DND-41 (cell line): ENCODE data around the gene PTCD2.
A peak's percentile ranks its signal among the peaks of the same experiment; 100 is the strongest.

Source experiments
- ATAC-seq: fragments of 200-7000 bp; cut with Tn5 transposase; 3 replicates; pipeline ENCODE4 v1.9.1; 2021; ENCODE audit warnings: low read depth; ENCODE audit not compliant: insufficient read depth
- DNase-seq: peaks from one replicate; pipeline ENCODE4 v3.0.0-alpha.2; 2020
- H2AFZ ChIP-seq: 2 replicates; pipeline ENCODE4 v1.6.0; 2012; ENCODE audit warnings: low read depth, low read length
- H3K27ac ChIP-seq: 2 replicates; pipeline ENCODE4 v1.5.1; 2012; ENCODE audit warnings: low read length, inconsistent platforms
- H3K27me3 ChIP-seq: fragments of 200-600 bp; sonication (generic); 2 replicates; pipeline ENCODE4 v1.6.0; 2012; ENCODE audit warnings: low read length, mild to moderate bottlenecking, inconsistent platforms; ENCODE audit not compliant: insufficient read depth, poor library complexity
- H3K36me3 ChIP-seq: 2 replicates; pipeline ENCODE4 v1.5.1; 2012; ENCODE audit warnings: low read length, inconsistent platforms; ENCODE audit not compliant: insufficient read depth
- H3K4me1 ChIP-seq: 2 replicates; pipeline ENCODE4 v1.5.1; 2012; ENCODE audit warnings: mild to moderate bottlenecking, low read length; ENCODE audit not compliant: insufficient read depth
- H3K4me2 ChIP-seq: 2 replicates; pipeline ENCODE4 v1.6.0; 2012; ENCODE audit warnings: mild to moderate bottlenecking, moderate library complexity, low read length, inconsistent platforms; ENCODE audit not compliant: insufficient read depth
- H3K4me3 ChIP-seq, 2 experiments: fragments of 200-600 bp in 1 of 2; shearing (Covaris generic) in 1 of 2; 2 replicates each; pipeline ENCODE4 v1.5.1; 2012 to 2016; ENCODE audit warnings: inconsistent platforms in 2 of 2, low read length in 2 of 2, mild to moderate bottlenecking in 2 of 2, low read depth in 1 of 2, moderate library complexity in 1 of 2
- H3K79me2 ChIP-seq: 2 replicates; pipeline ENCODE4 v1.6.0; 2012; ENCODE audit warnings: low read length, inconsistent platforms; ENCODE audit not compliant: insufficient read depth
- H3K9ac ChIP-seq: 2 replicates; pipeline ENCODE4 v1.6.0; 2012; ENCODE audit warnings: low read depth, mild to moderate bottlenecking, inconsistent platforms, low read length, moderate library complexity
- H3K9me3 ChIP-seq: 2 replicates; pipeline ENCODE4 v1.5.1; 2012; ENCODE audit warnings: low read length, moderate library complexity, mild to moderate bottlenecking, inconsistent platforms; ENCODE audit not compliant: insufficient read depth, severe bottlenecking
- H4K20me1 ChIP-seq: 2 replicates; pipeline ENCODE4 v1.6.0; 2012; ENCODE audit warnings: low read length; ENCODE audit not compliant: insufficient read depth
- EZH2 ChIP-seq: IDR thresholded peaks from 3 replicates; pipeline ENCODE4 v1.6.1; 2012; ENCODE audit warnings: borderline replicate concordance, low read depth, mild to moderate bottlenecking, moderate library complexity, low read length, inconsistent platforms; ENCODE audit not compliant: severe bottlenecking
- TF ChIP-seq, protein P1 (sequence below): IDR thresholded peaks from 2 replicates; pipeline ENCODE4 v1.5.1; 2012; ENCODE audit warnings: borderline replicate concordance, low read length, moderate library complexity, mild to moderate bottlenecking; ENCODE audit not compliant: poor library complexity, severe bottlenecking; ENCODE audit errors: extremely low read depth

The PTCD2 gene

GRCh38 chr5:72355706-72356299 is 35.6 kb downstream of the PTCD2 start:
- ATAC-seq (no peak), DNase-seq (no peak)
- Histone ChIP-seq H3K36me3 (peaks cover 23% of the 10 kb centered on the region; the same call in 1 of the 2 replicates), H3K4me3 (no peak overlapping the region), H4K20me1 (no peaks in the 10 kb centered on the region), H3K9me3 (no peaks in the 10 kb centered on the region), H2AFZ (no peak overlapping the region), H3K4me2 (no peak overlapping the region), H3K9ac (no peak overlapping the region), H3K4me1 (no peaks in the 10 kb centered on the region), H3K27ac (no peak overlapping the region), H3K79me2 (no peaks in the 10 kb centered on the region), H3K27me3 (no peaks in the 10 kb centered on the region)
- TF ChIP-seq EZH2 = no peak
- TF ChIP-seq, protein P1, sequence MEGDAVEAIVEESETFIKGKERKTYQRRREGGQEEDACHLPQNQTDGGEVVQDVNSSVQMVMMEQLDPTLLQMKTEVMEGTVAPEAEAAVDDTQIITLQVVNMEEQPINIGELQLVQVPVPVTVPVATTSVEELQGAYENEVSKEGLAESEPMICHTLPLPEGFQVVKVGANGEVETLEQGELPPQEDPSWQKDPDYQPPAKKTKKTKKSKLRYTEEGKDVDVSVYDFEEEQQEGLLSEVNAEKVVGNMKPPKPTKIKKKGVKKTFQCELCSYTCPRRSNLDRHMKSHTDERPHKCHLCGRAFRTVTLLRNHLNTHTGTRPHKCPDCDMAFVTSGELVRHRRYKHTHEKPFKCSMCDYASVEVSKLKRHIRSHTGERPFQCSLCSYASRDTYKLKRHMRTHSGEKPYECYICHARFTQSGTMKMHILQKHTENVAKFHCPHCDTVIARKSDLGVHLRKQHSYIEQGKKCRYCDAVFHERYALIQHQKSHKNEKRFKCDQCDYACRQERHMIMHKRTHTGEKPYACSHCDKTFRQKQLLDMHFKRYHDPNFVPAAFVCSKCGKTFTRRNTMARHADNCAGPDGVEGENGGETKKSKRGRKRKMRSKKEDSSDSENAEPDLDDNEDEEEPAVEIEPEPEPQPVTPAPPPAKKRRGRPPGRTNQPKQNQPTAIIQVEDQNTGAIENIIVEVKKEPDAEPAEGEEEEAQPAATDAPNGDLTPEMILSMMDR = peak; percentile 38

DNA sequence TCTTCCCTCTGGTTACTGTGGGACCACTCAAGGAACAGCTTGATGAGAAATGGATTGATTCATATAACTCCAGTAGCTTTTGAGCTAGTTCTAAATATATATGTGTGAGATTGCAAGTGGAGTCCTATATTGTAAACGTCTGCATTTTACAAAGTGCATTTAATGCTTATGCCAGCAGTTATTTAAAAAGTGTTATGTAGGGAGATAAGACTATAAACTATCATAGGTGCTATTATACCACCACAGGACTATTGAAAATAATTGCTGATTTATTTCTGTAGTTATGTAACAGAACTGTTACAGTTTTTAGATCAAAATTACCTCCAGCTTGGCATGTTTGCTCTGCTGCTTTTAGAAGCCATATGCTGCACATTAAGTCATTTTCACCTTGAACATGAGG is 36.2 kb downstream of the PTCD2 start:
- H3K9ac ChIP-seq = no peak overlapping the region
- H3K4me3 ChIP-seq = no peak overlapping the region
- H3K4me2 ChIP-seq = no peak overlapping the region
- H3K27me3 ChIP-seq = no peaks in the 10 kb centered on the region
- TF ChIP-seq, protein P1 = no peak
- no peak for TF ChIP-seq EZH2
- no peaks in the 10 kb centered on the region for H4K20me1 ChIP-seq
- no peaks in the 10 kb centered on the region for H3K4me1 ChIP-seq
- H3K9me3 ChIP-seq = no peaks in the 10 kb centered on the region
- ATAC-seq (no peak), DNase-seq (no peak)
- H2AFZ ChIP-seq = no peak overlapping the region
- peaks cover 27% of the 10 kb centered on the region; the same call in 1 of the 2 replicates for H3K36me3 ChIP-seq
- H3K27ac ChIP-seq = no peak overlapping the region
- H3K79me2 ChIP-seq = no peaks in the 10 kb centered on the region

- H2AFZ ChIP-seq = no peak overlapping the region
- no peak for DNase-seq
These were observed 38.8 kb downstream of the PTCD2 start for GRCh38 chr5:72358925-72359324.

More at GRCh38 chr5:72358925-72359324, 38.8 kb downstream of the PTCD2 start:
- no peaks in the 10 kb centered on the region for H3K9me3 ChIP-seq
- no peaks in the 10 kb centered on the region for H3K79me2 ChIP-seq
- H3K36me3 ChIP-seq = peaks cover 38% of the 10 kb centered on the region; the same call in 1 of the 2 replicates
- H3K4me2 ChIP-seq = no peak overlapping the region
- no peak for ATAC-seq
- no peaks in the 10 kb centered on the region for H4K20me1 ChIP-seq
- H3K4me1 ChIP-seq = no peaks in the 10 kb centered on the region
- no peak overlapping the region for H3K4me3 ChIP-seq
- no peak for TF ChIP-seq EZH2
- TF ChIP-seq, protein P1 = no peak
- H3K27me3 ChIP-seq = no peaks in the 10 kb centered on the region
- no peak overlapping the region for H3K9ac ChIP-seq
- no peak overlapping the region for H3K27ac ChIP-seq
